HEK293 (cell line): Measurements from ENCODE around the gene SANBR.
A peak's percentile ranks its signal among the peaks of the same experiment; 100 is the strongest.

ENCODE experiments used
- AEBP2 ChIP-seq: fragments of 450-650 bp; formaldehyde crosslinking; IDR thresholded peaks from 2 replicates; pipeline ENCODE4 v1.5.1; 2016; ENCODE audit warnings: missing biosample characterization, missing genetic modification characterization, borderline replicate concordance
- BCL6B ChIP-seq: fragments of 450-650 bp; formaldehyde crosslinking; IDR thresholded peaks from 2 replicates; pipeline ENCODE4 v1.5.1; 2017; ENCODE audit warnings: missing biosample characterization, missing genetic modification characterization
- GLI2 ChIP-seq: fragments of 450-650 bp; formaldehyde crosslinking; IDR thresholded peaks from 2 replicates; pipeline ENCODE4; 2017; ENCODE audit warnings: missing biosample characterization, missing genetic modification characterization, low read depth, borderline replicate concordance
- PATZ1 ChIP-seq: fragments of 450-650 bp; formaldehyde crosslinking; IDR thresholded peaks from 2 replicates; pipeline ENCODE4 v1.5.1; 2016; ENCODE audit warnings: missing biosample characterization, missing genetic modification characterization
- REPIN1 ChIP-seq: fragments of 450-650 bp; formaldehyde crosslinking; IDR thresholded peaks from 2 replicates; pipeline ENCODE4 v1.5.1; 2017; ENCODE audit warnings: missing biosample characterization, missing genetic modification characterization, low read depth
- SCRT2 ChIP-seq: fragments of 450-650 bp; formaldehyde crosslinking; IDR thresholded peaks from 2 replicates; pipeline ENCODE4 v1.5.1; 2016; ENCODE audit warnings: missing biosample characterization, missing genetic modification characterization
- TRIM28 ChIP-seq: IDR thresholded peaks from 2 replicates; pipeline ENCODE4 v1.6.1; 2011; ENCODE audit warnings: low read length, control low read depth, borderline replicate concordance
- ZBTB48 ChIP-seq: fragments of 450-650 bp; formaldehyde crosslinking; IDR thresholded peaks from 2 replicates; pipeline ENCODE4 v1.5.1; 2016; ENCODE audit warnings: missing biosample characterization, missing genetic modification characterization
- ZBTB49 ChIP-seq: fragments of 450-650 bp; formaldehyde crosslinking; IDR thresholded peaks from 2 replicates; pipeline ENCODE4 v1.5.1; 2016; ENCODE audit warnings: missing biosample characterization, missing genetic modification characterization, low read depth
- ZBTB8A ChIP-seq: fragments of 450-650 bp; formaldehyde crosslinking; IDR thresholded peaks from 2 replicates; pipeline ENCODE4 v1.5.1; 2016; ENCODE audit warnings: missing biosample characterization, missing genetic modification characterization
- ZNF121 ChIP-seq: fragments of 450-650 bp; formaldehyde crosslinking; IDR thresholded peaks from 2 replicates; pipeline ENCODE4 v1.5.1; 2016; ENCODE audit warnings: missing biosample characterization, missing genetic modification characterization
- ZNF148 ChIP-seq: fragments of 450-650 bp; formaldehyde crosslinking; IDR thresholded peaks from 2 replicates; pipeline ENCODE4 v1.5.0; 2017; ENCODE audit warnings: missing biosample characterization, missing genetic modification characterization, borderline replicate concordance
- ZNF19 ChIP-seq: fragments of 450-650 bp; formaldehyde crosslinking; IDR thresholded peaks from 2 replicates; pipeline ENCODE4; 2016; ENCODE audit warnings: missing biosample characterization, missing genetic modification characterization, low read depth
- ZNF248 ChIP-seq: fragments of 450-650 bp; formaldehyde crosslinking; IDR thresholded peaks from 2 replicates; pipeline ENCODE4 v1.5.1; 2017; ENCODE audit warnings: missing biosample characterization, missing genetic modification characterization
- ZNF274 ChIP-seq, 2 experiments: fragments of 200-500 bp in 1 of 2; fragments of 450-650 bp in 1 of 2; sonication (Bioruptor generic) in 1 of 2; formaldehyde crosslinking in 1 of 2; IDR thresholded peaks; 2 replicates each; pipeline versions ENCODE4 v1.5.1 to v1.6.1; 2014 to 2016; ENCODE audit warnings: borderline replicate concordance in 1 of 2, inconsistent platforms in 1 of 2, low read length in 1 of 2, missing biosample characterization in 1 of 2, missing genetic modification characterization in 1 of 2
- ZNF404 ChIP-seq: fragments of 450-650 bp; formaldehyde crosslinking; IDR thresholded peaks from 2 replicates; pipeline ENCODE4 v1.5.1; 2017; ENCODE audit warnings: missing biosample characterization, missing genetic modification characterization
- ZNF433 ChIP-seq: fragments of 450-650 bp; formaldehyde crosslinking; IDR thresholded peaks from 2 replicates; pipeline ENCODE4 v1.5.1; 2016; ENCODE audit warnings: missing biosample characterization, missing genetic modification characterization, low read depth
- ZNF449 ChIP-seq: fragments of 450-650 bp; formaldehyde crosslinking; IDR thresholded peaks from 2 replicates; pipeline ENCODE4 v1.5.1; 2017; ENCODE audit warnings: missing biosample characterization, mild to moderate bottlenecking, missing genetic modification characterization, moderate library complexity
- ZNF600 ChIP-seq: fragments of 450-650 bp; formaldehyde crosslinking; IDR thresholded peaks from 2 replicates; pipeline ENCODE4 v1.5.1; 2016; ENCODE audit warnings: missing biosample characterization, missing genetic modification characterization
- ZNF654 ChIP-seq: fragments of 450-650 bp; formaldehyde crosslinking; IDR thresholded peaks from 2 replicates; pipeline ENCODE4 v1.5.1; 2016; ENCODE audit warnings: low read depth, missing biosample characterization, missing genetic modification characterization
- ZNF658 ChIP-seq: fragments of 450-650 bp; formaldehyde crosslinking; IDR thresholded peaks from 2 replicates; pipeline ENCODE4; 2016; ENCODE audit warnings: missing biosample characterization, missing genetic modification characterization
- ZNF704 ChIP-seq: fragments of 450-650 bp; formaldehyde crosslinking; IDR thresholded peaks from 2 replicates; pipeline ENCODE4 v1.5.1; 2016; ENCODE audit warnings: missing biosample characterization, missing genetic modification characterization
- ZNF791 ChIP-seq: fragments of 450-650 bp; formaldehyde crosslinking; IDR thresholded peaks from 2 replicates; pipeline ENCODE4 v1.5.1; 2016; ENCODE audit warnings: missing biosample characterization, missing genetic modification characterization
- ZSCAN23 ChIP-seq: fragments of 450-650 bp; formaldehyde crosslinking; IDR thresholded peaks from 2 replicates; pipeline ENCODE4 v1.5.1; 2016; ENCODE audit warnings: missing biosample characterization, missing genetic modification characterization
- ZSCAN4 ChIP-seq: fragments of 450-650 bp; formaldehyde crosslinking; IDR thresholded peaks from 2 replicates; pipeline ENCODE4 v1.5.1; 2017; ENCODE audit warnings: missing biosample characterization, missing genetic modification characterization

Gene SANBR

GRCh38 chr2:61017003-61017555 lies 48.6 kb upstream of the SANBR start (continued):
- TF ChIP-seq ZBTB49 (tag by site-specific recombination): 0 out of 2 replicates have a peak, but pooled peaks have one; percentile 37
- peak; percentile 64 for TF ChIP-seq ZBTB48 (tag by site-specific recombination)
- TF ChIP-seq ZSCAN4 (tag by site-specific recombination): peak; percentile 38; the same call in 1 of the 2 replicates
- peak; percentile 88 for TF ChIP-seq ZNF600
- TF ChIP-seq ZNF791 (tag by site-specific recombination): no peak
- no peak; the same call in 1 of the 2 replicates for TF ChIP-seq SCRT2 (tag by site-specific recombination)
- TF ChIP-seq AEBP2: no peak
- TF ChIP-seq ZNF274 (IDR thresholded peaks at IDR 0.05; ENCODE audit: low read length): no peak
- no peak for TF ChIP-seq ZNF274 (tag by site-specific recombination; IDR thresholded peaks at IDR 0.05; ENCODE audit: borderline replicate concordance)
- no peak for TF ChIP-seq ZNF148 (tag by site-specific recombination)
- TF ChIP-seq TRIM28: peak; percentile 75
- TF ChIP-seq ZNF404: no peak
- TF ChIP-seq ZNF248 (tag by site-specific recombination): no peak
- TF ChIP-seq ZNF433: no peak
- no peak for TF ChIP-seq ZNF658 (tag by site-specific recombination)
- 0 out of 2 replicates have a peak, but pooled peaks have one; percentile 62 for TF ChIP-seq REPIN1
- TF ChIP-seq ZNF121 (tag by site-specific recombination): no peak; the same call in none of the 2 replicates
- TF ChIP-seq ZNF449 (tag by site-specific recombination): 0 out of 2 replicates have a peak, but pooled peaks have one; percentile 47
- no peak for TF ChIP-seq ZNF704 (tag by site-specific recombination)
- peak; percentile 42; the same call in 1 of the 2 replicates for TF ChIP-seq ZBTB8A (tag by site-specific recombination)
- TF ChIP-seq ZNF19: no peak
- TF ChIP-seq PATZ1 (tag by site-specific recombination): peak; percentile 57; the same call in 1 of the 2 replicates
- peak; percentile 87 for TF ChIP-seq ZSCAN23
- TF ChIP-seq BCL6B: no peak
- no peak; the same call in 1 of the 2 replicates for TF ChIP-seq ZNF654 (tag by site-specific recombination)
- TF ChIP-seq GLI2 (tag by site-specific recombination): no peak
